H9 (cell line): ENCODE data around the gene RAET1G. TPM values are rescaled to one million over a fixed set of nuclear protein-coding genes. Genes with fewer than 3 reads are reported as not detected.
"Not testable (repeated sequence)": the region's sequence is repeated elsewhere in the genome, so short reads cannot be mapped to it uniquely, and the experiment has no call there.

ENCODE experiments used
- DNase-seq: peaks from one replicate; pipeline ENCODE4 v3.0.0-alpha.2; 2017
- H2AFZ ChIP-seq: one replicate; pipeline ENCODE4 v1.6.1; 2013; ENCODE audit warnings: mild to moderate bottlenecking, low read length, control low read depth, moderate library complexity
- H2AK5ac ChIP-seq: 2 replicates; pipeline ENCODE4 v1.6.1; 2013; ENCODE audit warnings: low read length, control low read depth, mixed read lengths; ENCODE audit not compliant: insufficient read length
- H2BK120ac ChIP-seq: one replicate; pipeline ENCODE4 v1.6.1; 2013; ENCODE audit warnings: low read depth, mild to moderate bottlenecking, low read length, control low read depth, inconsistent platforms; ENCODE audit not compliant: poor library complexity, severe bottlenecking
- H2BK12ac ChIP-seq: 2 replicates; pipeline ENCODE4 v1.6.1; 2013; ENCODE audit warnings: low read length, control low read depth, mixed read lengths, low read depth; ENCODE audit not compliant: insufficient read length
- H2BK15ac ChIP-seq: 2 replicates; pipeline ENCODE4 v1.6.1; 2013; ENCODE audit warnings: low read depth, low read length, control low read depth
- H2BK20ac ChIP-seq: one replicate; pipeline ENCODE4 v1.6.1; 2013; ENCODE audit warnings: low read depth, mild to moderate bottlenecking, low read length, control low read depth, inconsistent platforms; ENCODE audit not compliant: poor library complexity, severe bottlenecking
- H2BK5ac ChIP-seq: 2 replicates; pipeline ENCODE4 v1.6.1; 2013; ENCODE audit warnings: low read length, control low read depth, mixed read lengths; ENCODE audit not compliant: insufficient read length
- H3K14ac ChIP-seq: 2 replicates; pipeline ENCODE4 v1.6.1; 2013; ENCODE audit warnings: low read length, control low read depth; ENCODE audit not compliant: insufficient read depth
- H3K18ac ChIP-seq: 2 replicates; pipeline ENCODE4 v1.6.1; 2013; ENCODE audit warnings: low read depth, mild to moderate bottlenecking, mixed read lengths, low read length, control low read depth; ENCODE audit not compliant: insufficient read length
- H3K23ac ChIP-seq: 2 replicates; pipeline ENCODE4 v1.6.1; 2013; ENCODE audit warnings: low read length, control low read depth, mixed read lengths, low read depth; ENCODE audit not compliant: insufficient read length
- H3K23me2 ChIP-seq: 2 replicates; pipeline ENCODE4 v1.6.1; 2013; ENCODE audit warnings: low read depth, mild to moderate bottlenecking, mixed read lengths, low read length, control low read depth; ENCODE audit not compliant: insufficient read length, poor library complexity, severe bottlenecking
- H3K27ac ChIP-seq: 2 replicates; pipeline ENCODE4 v1.5.1; 2013; ENCODE audit warnings: low read length, control low read depth, mixed read lengths, low read depth; ENCODE audit not compliant: insufficient read length
- H3K27me3 ChIP-seq: 2 replicates; pipeline ENCODE4 v1.6.1; 2013; ENCODE audit warnings: low read length, control low read depth, inconsistent platforms; ENCODE audit not compliant: insufficient read depth
- H3K4ac ChIP-seq: 2 replicates; pipeline ENCODE4 v1.6.1; 2013; ENCODE audit warnings: low read depth, mild to moderate bottlenecking, control low read depth, inconsistent platforms, low read length, moderate library complexity
- H3K4me1 ChIP-seq: 2 replicates; pipeline ENCODE4 v1.6.1; 2013; ENCODE audit warnings: low read length, control low read depth, inconsistent platforms; ENCODE audit not compliant: insufficient read depth
- H3K4me2 ChIP-seq: 2 replicates; pipeline ENCODE4 v1.6.1; 2013; ENCODE audit warnings: low read length, control low read depth, mixed read lengths; ENCODE audit not compliant: insufficient read length, insufficient read depth
- H3K56ac ChIP-seq: 2 replicates; pipeline ENCODE4 v1.6.1; 2013; ENCODE audit warnings: low read depth, mild to moderate bottlenecking, mixed read lengths, low read length, control low read depth; ENCODE audit not compliant: insufficient read length
- H3K79me1 ChIP-seq: 2 replicates; pipeline ENCODE4 v1.6.1; 2013; ENCODE audit warnings: low read depth, mild to moderate bottlenecking, moderate library complexity, low read length, control low read depth, inconsistent platforms; ENCODE audit not compliant: insufficient read depth, poor library complexity, severe bottlenecking
- H3K79me2 ChIP-seq: 2 replicates; pipeline ENCODE4 v1.6.1; 2013; ENCODE audit warnings: low read length, control low read depth, inconsistent platforms; ENCODE audit not compliant: insufficient read depth
- H3K9ac ChIP-seq: 2 replicates; pipeline ENCODE4 v1.6.1; 2013; ENCODE audit warnings: low read length, control low read depth, mixed read lengths; ENCODE audit not compliant: insufficient read length; ENCODE audit errors: extremely low read depth
- H3K9me3 ChIP-seq: one replicate; pipeline ENCODE4 v1.6.1; 2013; ENCODE audit warnings: low read depth, low read length, inconsistent platforms; ENCODE audit not compliant: control insufficient read depth
- H3T11ph ChIP-seq: one replicate; pipeline ENCODE4 v1.6.1; 2013; ENCODE audit warnings: mild to moderate bottlenecking, low read length, control low read depth, inconsistent platforms
- H4K20me1 ChIP-seq: one replicate; pipeline ENCODE4 v1.6.1; 2013; ENCODE audit not compliant: control insufficient read depth, insufficient read length, insufficient read depth
- H4K5ac ChIP-seq: 2 replicates; pipeline ENCODE4 v1.6.1; 2013; ENCODE audit warnings: low read depth, mild to moderate bottlenecking, mixed read lengths, low read length, control low read depth; ENCODE audit not compliant: insufficient read length
- H4K8ac ChIP-seq: replicated peaks from 2 replicates; pipeline ENCODE4 v1.6.1; 2013; ENCODE audit warnings: low read length, control low read depth, mixed read lengths, low read depth; ENCODE audit not compliant: insufficient read length
- H4K91ac ChIP-seq: 2 replicates; pipeline ENCODE4 v1.6.1; 2013; ENCODE audit warnings: low read depth, mild to moderate bottlenecking, moderate library complexity, mixed read lengths, low read length, control low read depth; ENCODE audit not compliant: insufficient read length
- H3K27ac Mint-ChIP-seq, 3 experiments: 2 replicates in 2 of 3; 3 replicates in 1 of 3; pipeline ENCODE4 v1.8.0; 2020 to 2021; ENCODE audit warnings: mixed read lengths in 3 of 3, mild to moderate bottlenecking in 1 of 3, moderate library complexity in 1 of 3
- H3K27me3 Mint-ChIP-seq: 2 replicates; pipeline ENCODE4 v1.8.0; 2021; ENCODE audit warnings: low read depth, mild to moderate bottlenecking, moderate library complexity, mixed read lengths
- H3K36me3 Mint-ChIP-seq, 3 experiments: 2 replicates in 2 of 3; 3 replicates in 1 of 3; pipeline ENCODE4 v1.8.0; 2020 to 2021; ENCODE audit warnings: low read depth in 3 of 3, mixed read lengths in 3 of 3; ENCODE audit not compliant: insufficient read depth in 1 of 3
- H3K4me1 Mint-ChIP-seq, 2 experiments: 2 replicates each; pipeline ENCODE4 v1.8.0; 2020; ENCODE audit warnings: mixed read lengths in 2 of 2
- H3K4me3 Mint-ChIP-seq, 2 experiments: 2 replicates in 1 of 2; 3 replicates in 1 of 2; pipeline ENCODE4 v1.8.0; 2020 to 2021; ENCODE audit warnings: mild to moderate bottlenecking in 2 of 2, mixed read lengths in 2 of 2, moderate library complexity in 1 of 2
- H3K9me3 Mint-ChIP-seq, 2 experiments: 2 replicates in 1 of 2; 3 replicates in 1 of 2; pipeline ENCODE4 v1.8.0; 2020; ENCODE audit warnings: mild to moderate bottlenecking in 2 of 2, mixed read lengths in 2 of 2, moderate library complexity in 1 of 2
- WGBS: extraction: QIAGEN DNeasy Blood & Tissue Kit; methylation state at CpG from one replicate; pipeline ENCODE4 v1.1.7; 2013; ENCODE audit warnings: missing lambda C conversion rate, low lambda C conversion rate, mixed read lengths; ENCODE audit not compliant: insufficient read length; ENCODE audit errors: extremely low coverage; 5-methylcytosine and 5-hydroxymethylcytosine counted together
- total RNA-seq: library from RNA; stranded (reverse); gene quantifications from 2 replicates; pipeline ENCODE4 v1.2.1, GENCODE V29; 2021

Gene RAET1G
- total RNA-seq, 1 experiment from 2014 or later: not detected

- not testable (repeated sequence) for H2BK15ac ChIP-seq, H2AFZ ChIP-seq, H2BK120ac ChIP-seq, H3K4me2 ChIP-seq, H3K79me2 ChIP-seq, H3K4me1 Mint-ChIP-seq, H2AK5ac ChIP-seq, H3K9ac ChIP-seq, H4K8ac ChIP-seq, H3K18ac ChIP-seq, H3K36me3 Mint-ChIP-seq, H3K27ac ChIP-seq, H3T11ph ChIP-seq, H2BK12ac ChIP-seq, H3K4me1 ChIP-seq, H4K91ac ChIP-seq, H3K23ac ChIP-seq, H3K4me3 Mint-ChIP-seq, H3K14ac ChIP-seq, H3K27ac Mint-ChIP-seq, H3K79me1 ChIP-seq, H3K9me3 Mint-ChIP-seq, DNase-seq, H4K20me1 ChIP-seq, H3K9me3 ChIP-seq, H3K23me2 ChIP-seq, H4K5ac ChIP-seq, H2BK5ac ChIP-seq, H2BK20ac ChIP-seq, H3K56ac ChIP-seq, H3K4ac ChIP-seq
- peaks cover 89% of the 10 kb centered on the region for H3K27me3 Mint-ChIP-seq
- H3K27me3 ChIP-seq: peaks cover 32% of the 10 kb centered on the region; the same call in 1 of the 2 replicates
- no CpG with 5 or more reads among the region's 7 CpGs for WGBS
Observed at GRCh38 chr6:149946631-149947030, 23.7 kb upstream of the RAET1G start.

- not testable (repeated sequence) for DNase-seq, H3K9me3 Mint-ChIP-seq, H3K79me2 ChIP-seq, H3K14ac ChIP-seq, H3K4me3 Mint-ChIP-seq, H2BK20ac ChIP-seq, H3K36me3 Mint-ChIP-seq, H4K91ac ChIP-seq, H3K56ac ChIP-seq, H2BK12ac ChIP-seq, H2AFZ ChIP-seq, H3K4ac ChIP-seq, H4K20me1 ChIP-seq, H4K8ac ChIP-seq, H3K9me3 ChIP-seq, H3K4me2 ChIP-seq, H3K27ac Mint-ChIP-seq, H3K9ac ChIP-seq, H3K27ac ChIP-seq, H2BK15ac ChIP-seq, H3K79me1 ChIP-seq, H3K4me1 Mint-ChIP-seq, H2BK120ac ChIP-seq, H3T11ph ChIP-seq, H3K18ac ChIP-seq, H2AK5ac ChIP-seq, H3K4me1 ChIP-seq, H4K5ac ChIP-seq, H2BK5ac ChIP-seq, H3K23ac ChIP-seq
- no CpG with 5 or more reads among the region's 6 CpGs for WGBS
- Histone ChIP-seq H3K23me2 (peaks cover 14% of the 10 kb centered on the region), H3K27me3 (peaks cover 36% of the 10 kb centered on the region)
- H3K27me3 Mint-ChIP-seq: peaks cover 89% of the 10 kb centered on the region
Observed at GRCh38 chr6:149945276-149945675, 22.4 kb upstream of the RAET1G start.
